GM11168 (cell line): ENCODE results near the gene SERPINA12.
"Not testable (repeated sequence)": the region's sequence is repeated elsewhere in the genome, so short reads cannot be mapped to it uniquely, and the experiment has no call there.

Experiments used
- in situ Hi-C: fragments of 300-500 bp; cut with MboI; formaldehyde crosslinking; loops from one replicate; pipeline ENCODE4 v1.12.0; 2022; ENCODE audit warnings: low sequenced_read_pairs; ENCODE audit not compliant: unreplicated experiment

Gene SERPINA12

GRCh38 chr14:94539181-94539580, 29.9 kb upstream of the SERPINA12 start:
- in situ Hi-C loops = no loop called here

GRCh38 chr14:94538070-94538740, 28.9 kb upstream of the SERPINA12 start:
- in situ Hi-C loops = no loop called here

- in situ Hi-C loops = no loop called here
Measured at GRCh38 chr14:94536836-94537235, 27.6 kb upstream of the SERPINA12 start.

- in situ Hi-C loops = no loop called here
Measured at GRCh38 chr14:94535506-94535905, 26.2 kb upstream of the SERPINA12 start.

- in situ Hi-C loops = no loop called here
Measured at GRCh38 chr14:94532447-94532846, 23.2 kb upstream of the SERPINA12 start.

DNA sequence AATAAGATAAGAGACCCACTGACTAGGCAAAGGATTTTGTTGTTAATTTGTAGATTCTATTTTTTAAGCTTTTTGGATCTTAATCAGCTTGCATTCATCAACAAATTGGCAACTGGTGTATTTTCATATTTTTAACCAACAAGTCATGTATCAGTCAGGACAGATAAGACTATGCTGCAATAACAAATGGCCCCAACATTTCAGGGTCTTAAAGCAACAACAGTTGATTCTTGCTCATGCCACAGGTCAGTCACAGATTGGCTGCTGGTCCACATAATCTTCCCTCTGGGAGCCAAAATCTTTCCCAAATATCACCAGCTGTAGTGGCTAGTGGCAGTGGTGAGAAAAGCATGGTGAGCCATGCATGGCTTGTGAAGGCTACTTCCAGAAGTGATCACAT, 21.9 kb upstream of the SERPINA12 start:
- in situ Hi-C loops = no loop called here

- in situ Hi-C loops = no loop called here
Measured at GRCh38 chr14:94524093-94524492, 14.8 kb upstream of the SERPINA12 start.

DNA sequence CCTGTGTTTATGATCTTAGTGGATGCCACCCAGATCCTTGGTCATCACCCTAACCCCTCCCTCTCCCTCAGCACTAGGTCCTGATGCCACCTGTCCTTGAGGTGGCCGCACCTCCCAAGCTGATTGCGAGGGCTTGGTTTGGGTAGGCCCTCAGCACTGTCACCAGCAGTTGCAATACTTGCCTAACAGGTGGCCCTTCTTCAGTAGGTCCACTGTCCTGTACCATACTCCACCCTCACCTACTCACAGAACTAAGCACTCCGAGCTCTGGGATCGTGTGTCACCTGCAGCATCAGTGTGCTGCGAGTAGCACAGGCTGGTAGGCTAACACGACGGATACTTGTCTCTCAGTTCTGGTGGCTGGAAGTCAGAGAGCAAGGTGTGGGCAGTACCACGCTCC, 14.0 kb upstream of the SERPINA12 start:
- in situ Hi-C loops = no loop called here

GRCh38 chr14:94522115-94522724, 13.0 kb upstream of the SERPINA12 start:
- in situ Hi-C loops = no loop called here

GRCh38 chr14:94521375-94522114, 12.3 kb upstream of the SERPINA12 start:
- in situ Hi-C loops = no loop called here

DNA sequence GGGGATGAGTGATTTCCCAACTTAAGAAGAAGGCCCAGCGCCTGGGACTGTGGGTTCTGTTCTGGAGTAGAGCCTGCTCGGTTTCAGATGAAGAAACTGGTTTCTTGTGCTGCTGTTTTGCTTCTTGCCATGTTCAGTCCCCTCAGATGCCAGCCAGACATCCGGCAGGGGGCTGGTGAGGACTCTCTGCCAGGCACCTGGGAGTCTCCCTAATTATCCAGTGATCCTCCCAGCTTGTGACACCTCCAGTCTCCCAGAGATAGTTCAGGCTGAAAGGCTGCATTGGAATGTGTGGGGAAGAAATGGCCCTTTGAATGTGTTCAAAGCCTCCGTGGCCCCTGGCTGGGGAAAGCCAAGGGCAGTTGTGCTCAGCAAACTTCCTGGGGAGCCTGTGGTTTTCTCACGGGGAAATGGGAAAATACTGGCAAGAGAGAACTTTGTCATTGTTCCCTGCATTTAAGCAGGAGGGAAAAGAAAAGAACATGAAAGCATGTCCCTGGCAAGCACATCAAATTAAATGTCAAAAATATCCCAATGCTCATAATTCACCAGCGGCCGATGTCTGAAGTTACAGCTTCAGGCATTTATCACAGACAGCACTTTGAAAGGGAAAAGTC, 8.5 kb upstream of the SERPINA12 start:
- in situ Hi-C loops = no loop called here

GRCh38 chr14:94517248-94517640, 8.0 kb upstream of the SERPINA12 start:
- in situ Hi-C loops = no loop called here

GRCh38 chr14:94515856-94516255, 6.6 kb upstream of the SERPINA12 start:
- in situ Hi-C loops = no loop called here

GRCh38 chr14:94515426-94515825, 6.2 kb upstream of the SERPINA12 start:
- in situ Hi-C loops = no loop called here

DNA sequence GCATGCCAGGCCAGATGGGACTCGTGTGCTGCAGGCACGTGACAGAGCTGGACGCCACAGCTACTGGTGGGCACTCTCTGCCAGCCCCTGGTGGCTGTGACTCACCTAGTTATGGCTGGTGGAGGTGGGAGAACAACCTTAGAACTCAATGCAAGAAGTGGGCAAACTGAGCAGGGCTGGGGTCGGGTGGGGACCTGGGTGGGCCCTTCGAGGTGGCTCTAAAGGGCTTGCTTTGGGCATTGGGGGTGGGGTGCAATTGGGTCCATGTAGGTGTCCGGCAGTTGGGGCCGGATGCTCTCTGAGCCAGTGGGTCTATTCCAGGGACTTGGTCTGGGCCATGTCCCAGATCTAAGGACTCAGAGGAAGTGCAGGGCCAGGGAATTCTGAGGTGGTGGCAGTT, 5.1 kb upstream of the SERPINA12 start:
- in situ Hi-C loops = no loop called here

DNA sequence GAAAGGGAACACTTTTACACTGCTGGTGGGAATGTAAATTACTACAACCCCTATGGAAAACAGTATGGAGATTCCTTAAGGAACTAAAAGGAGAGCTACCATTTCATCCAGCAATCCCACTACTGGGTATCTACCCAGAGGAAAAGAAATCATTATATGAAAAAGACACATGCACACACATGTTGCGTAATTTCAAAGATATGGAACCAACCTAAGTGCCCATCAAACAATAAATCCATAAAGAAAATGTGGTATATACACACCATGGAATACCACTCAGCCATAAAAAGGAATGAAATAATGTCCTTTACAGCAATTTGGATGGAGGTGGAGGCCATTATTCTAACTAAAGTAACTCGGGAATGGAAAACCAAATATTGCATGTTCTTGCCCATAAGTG, 1.2 kb upstream of the SERPINA12 start:
- in situ Hi-C loops = not testable (repeated sequence)

DNA sequence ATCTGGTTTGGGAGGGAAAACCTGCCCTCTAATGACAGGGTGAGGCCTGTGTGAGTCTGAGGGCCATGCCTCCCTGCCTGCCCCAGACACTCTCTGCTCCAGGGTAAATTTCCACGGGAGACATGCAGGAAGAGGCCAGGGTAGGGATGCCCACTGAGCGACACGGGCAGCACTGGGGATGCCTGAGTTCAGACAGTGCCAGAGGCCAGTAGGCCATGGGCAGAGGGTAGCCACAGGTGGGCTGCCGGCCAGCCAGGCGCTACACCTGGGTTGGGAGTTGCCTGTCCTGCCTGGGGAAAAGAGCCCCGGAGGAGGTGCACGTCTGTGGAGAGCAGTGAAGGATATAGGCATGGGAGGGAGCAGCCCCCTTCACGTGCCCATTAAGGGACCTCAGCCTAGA, 3.6 kb downstream of the SERPINA12 start:
- in situ Hi-C loops = no loop called here

DNA sequence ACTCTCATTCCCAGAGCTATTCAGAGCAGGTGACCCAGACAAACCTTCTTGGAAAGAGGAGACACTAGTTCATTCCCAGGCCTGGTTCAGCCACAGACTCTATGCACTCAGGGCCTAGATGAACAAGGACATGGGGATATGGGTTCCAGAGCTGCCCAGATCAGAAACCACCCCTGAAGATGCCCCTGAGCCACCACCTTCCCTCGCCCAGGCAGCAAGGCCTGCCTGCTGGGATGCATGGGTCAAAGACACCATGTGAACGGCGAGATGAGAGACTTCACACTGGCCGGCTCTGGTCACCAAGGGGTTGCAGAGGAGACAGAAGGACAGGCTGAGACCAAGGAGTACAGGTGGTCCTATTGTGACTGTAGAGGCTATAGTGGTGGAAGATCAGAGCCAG, 4.1 kb downstream of the SERPINA12 start:
- in situ Hi-C loops = no loop called here

DNA sequence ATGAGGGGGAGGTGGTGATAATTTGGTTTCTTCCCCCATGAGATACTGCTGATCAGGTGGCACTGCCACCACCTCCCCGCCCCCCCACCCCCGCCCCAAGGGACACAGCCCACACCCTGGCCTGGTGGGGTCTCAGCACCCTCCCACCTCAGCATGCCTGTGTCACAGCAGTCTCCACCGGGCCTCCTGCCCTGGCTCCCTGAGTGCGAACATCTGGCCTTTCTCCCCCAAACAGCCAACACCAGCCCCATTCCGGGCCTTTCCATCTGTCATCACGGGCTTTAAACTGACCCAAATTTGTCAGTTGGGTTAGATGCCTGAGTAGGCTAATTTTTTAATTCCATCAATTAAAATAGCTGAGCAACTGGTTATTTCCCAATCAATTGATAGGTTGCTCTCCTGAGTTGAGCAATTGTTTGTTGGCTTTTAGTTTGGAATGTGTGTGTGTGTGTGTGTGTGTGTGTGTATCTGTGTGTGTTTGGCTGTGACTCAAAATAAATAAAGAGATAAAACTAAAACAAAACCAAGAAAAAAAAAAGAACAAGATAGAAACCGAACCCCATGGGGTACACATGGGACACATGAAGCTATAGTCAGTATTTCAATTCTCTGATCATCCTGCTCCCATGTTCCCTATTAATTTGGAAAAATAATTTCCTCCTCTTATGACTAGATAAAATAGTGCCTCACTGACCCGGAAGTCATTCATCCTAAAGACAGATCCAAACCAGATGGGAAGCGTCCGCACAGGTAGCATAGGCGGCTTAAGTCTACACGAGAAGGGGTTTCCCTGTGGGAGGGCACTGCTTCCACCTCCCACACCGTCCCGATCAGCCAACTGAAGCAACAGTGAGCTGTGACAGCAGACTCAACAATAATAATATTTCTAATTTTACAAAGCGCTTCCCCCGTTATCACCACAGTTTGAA, 7.4 kb downstream of the SERPINA12 start:
- in situ Hi-C loops = no loop called here

DNA sequence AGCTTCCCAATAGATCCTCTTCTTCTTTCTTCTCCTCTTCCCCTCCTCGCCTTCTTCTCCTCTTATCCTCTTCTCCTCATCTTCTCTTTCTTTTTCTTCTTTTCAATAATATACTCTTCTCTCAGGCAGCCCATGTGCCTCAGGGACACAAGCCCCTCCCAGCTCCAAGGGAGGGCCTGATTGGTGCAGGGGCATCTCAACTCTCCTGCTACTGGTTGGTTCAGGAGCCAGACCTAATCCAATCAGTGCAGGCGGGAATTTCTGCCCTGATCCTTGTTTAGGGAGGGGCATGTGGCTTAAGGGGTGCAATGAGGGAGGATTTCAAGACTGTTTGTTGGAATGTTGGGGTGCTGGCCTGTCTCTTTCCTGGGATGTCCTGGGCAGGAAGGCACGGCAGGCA, 9.0 kb downstream of the SERPINA12 start:
- in situ Hi-C loops = no loop called here
